Smooth muscle cell of the brain vasculature (primary cell): ENCODE data around the gene PHACTR1.

Experiments used
- DNase-seq: peaks from one replicate; pipeline ENCODE4 v3.0.0-alpha.2; 2012; ENCODE audit warnings: low read depth, low spot score

PHACTR1 gene

DNA sequence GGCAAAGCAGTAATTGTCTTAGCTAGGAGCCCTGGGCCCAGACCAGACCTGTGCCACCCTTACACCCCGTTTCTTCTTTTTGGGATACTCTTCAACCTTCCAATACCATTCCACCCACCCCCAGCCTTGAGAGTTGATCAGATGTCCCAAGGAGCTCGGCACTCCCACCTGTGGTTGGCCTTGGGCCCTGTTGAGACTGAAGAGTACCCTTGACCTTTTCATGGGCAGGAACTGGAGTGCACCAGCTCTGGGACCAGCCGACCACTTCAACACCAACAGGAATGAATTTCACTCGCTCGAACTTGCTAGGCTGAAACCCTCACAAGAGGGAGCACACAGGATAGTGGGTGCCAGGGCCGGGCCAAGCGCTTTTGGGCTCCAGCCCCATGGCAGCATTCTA, 273.6 kb downstream of the PHACTR1 start:
- DNase-seq: no peak

- no peak for DNase-seq
Measured at GRCh38 chr6:12991435-12991834, 274.9 kb downstream of the PHACTR1 start.

DNA sequence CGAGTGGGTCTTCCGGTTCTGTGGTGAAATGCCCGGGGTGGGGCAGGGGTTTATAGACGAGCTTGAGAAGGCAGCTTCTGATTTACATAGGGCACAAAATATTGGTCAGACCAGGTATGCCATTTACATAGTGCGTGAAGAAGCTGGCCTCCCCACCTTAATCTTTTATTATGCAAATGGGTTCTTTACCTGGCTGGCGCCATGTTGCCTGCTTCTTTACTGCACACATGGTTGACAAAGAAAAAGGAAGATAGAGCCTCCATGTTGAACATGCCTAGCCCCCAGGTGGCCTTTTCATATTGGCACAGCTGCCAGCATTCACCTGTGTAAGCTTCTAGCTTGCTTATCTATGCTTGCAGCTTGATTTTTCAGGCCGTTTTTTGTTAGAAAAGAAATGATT, 276.2 kb downstream of the PHACTR1 start:
- no peak for DNase-seq

- DNase-seq: no peak
Measured at GRCh38 chr6:12993283-12993898, 276.8 kb downstream of the PHACTR1 start.

DNA sequence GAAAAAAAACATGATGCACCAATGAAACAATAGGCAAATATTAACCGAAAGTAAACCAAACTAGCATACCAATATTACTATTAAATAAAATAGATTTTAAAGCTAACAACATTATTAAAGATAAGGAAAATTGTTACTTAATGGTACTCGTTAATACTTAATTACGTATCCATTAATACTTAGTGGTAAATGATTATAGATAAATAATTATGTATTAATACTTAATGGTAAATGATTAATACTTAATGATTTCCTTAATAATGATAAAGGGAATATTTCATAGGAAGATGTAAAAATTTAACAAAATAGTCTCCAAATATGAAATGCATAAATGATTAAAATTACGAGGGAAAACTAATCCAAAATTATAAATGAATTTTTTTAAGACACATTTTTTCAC, 278.9 kb downstream of the PHACTR1 start:
- DNase-seq: no peak

- DNase-seq: no peak
Measured at GRCh38 chr6:13000537-13000936, 284.0 kb downstream of the PHACTR1 start.

DNA sequence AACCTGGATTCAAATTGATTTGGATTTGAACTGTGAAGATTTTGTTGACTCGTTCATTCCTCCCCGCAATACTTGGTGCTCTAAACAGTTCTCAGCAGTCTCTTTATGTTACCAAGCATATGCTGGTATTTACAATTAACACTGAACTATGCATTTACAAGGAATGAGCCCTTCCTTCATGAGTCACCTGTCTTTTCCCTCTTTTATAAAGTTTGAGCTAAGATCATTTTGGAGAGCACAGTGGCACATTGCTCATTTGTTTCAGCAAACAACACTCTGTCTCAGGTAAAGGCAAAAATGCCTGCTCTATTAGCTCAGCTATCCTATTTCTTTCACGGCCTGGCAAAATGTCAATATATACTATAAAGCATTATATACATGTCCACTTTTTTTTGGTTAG, 285.4 kb downstream of the PHACTR1 start:
- no peak for DNase-seq

GRCh38 chr6:13004601-13005000, 288.0 kb downstream of the PHACTR1 start:
- no peak for DNase-seq

DNA sequence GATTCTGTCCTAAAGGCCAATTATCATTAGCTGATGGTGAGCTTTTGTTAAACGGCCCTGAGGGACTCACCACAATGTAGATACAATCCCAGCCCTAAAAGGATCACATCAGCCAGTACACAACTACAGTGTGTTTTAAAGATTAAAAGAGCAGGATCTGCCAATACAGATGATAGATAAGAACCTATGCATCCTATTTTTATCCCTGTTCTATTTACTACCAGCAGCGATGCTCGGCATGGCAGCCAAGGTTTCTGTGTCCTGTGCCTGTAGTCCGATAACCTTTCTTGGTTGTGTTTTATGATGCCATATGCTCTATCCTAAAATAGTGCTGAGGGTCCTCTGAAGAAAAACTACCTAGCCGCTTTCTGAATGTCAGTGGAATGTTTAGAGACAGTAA, 289.4 kb downstream of the PHACTR1 start:
- DNase-seq: no peak

- DNase-seq: no peak
Measured at GRCh38 chr6:13006578-13007300, 290.2 kb downstream of the PHACTR1 start.

DNA sequence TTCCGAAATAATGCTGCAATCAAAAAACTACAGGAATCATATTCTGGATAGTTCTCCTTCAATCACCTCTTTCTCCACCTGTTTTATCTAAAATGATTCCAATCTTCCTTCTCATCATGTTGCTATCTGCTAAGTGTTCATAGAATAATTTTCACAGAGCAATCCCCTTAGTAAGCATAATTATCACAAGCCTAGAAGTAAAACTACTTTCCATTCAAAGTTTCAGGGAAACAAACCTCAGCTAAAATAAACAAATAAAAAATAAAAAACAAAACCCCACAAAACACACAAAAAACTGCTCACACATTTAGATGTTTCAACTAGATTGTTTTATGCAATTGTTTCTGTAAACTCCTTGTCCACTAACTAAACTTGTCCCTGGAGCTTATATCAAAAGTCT, 291.2 kb downstream of the PHACTR1 start:
- no peak for DNase-seq

DNA sequence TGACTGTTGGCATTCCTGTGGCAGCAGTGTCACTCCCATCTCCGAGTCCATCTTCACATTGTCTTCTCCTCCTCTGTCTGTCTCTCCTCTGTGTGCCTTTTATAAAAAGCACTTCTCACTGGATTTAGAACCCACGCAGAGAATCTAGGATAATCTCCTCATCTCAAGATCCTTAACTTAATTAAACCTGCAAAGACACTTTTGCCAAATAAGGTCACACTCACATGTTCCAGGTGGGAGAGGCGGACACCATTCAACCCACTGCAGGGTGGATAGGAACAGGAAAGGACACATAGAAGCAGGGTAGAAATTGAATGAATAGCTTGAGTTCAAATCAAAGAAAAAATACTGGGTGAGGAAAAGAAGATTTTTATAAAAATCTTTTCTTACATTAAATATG, 292.5 kb downstream of the PHACTR1 start:
- DNase-seq: no peak

DNA sequence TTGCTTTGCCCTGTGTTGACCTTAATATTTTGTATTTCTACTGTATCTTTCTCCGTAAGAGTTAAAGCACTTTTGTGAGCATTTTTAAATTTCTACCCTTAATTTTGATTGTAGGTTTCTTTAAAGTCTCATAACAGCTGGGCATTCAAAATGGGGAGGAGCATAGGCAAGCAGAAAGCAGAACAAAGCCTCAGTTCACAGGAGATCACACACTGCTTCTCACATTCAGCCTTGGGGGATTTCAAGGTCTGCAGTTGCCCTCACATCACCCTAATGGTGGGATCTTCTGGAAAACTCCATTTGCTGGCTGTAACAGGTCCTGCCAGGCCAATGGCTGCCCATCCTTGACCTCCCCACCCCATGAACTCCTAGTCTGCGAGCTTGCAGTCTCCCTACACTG, 292.9 kb downstream of the PHACTR1 start:
- DNase-seq: no peak

- DNase-seq: no peak
Measured at GRCh38 chr6:13011612-13012146, 295.1 kb downstream of the PHACTR1 start.

GRCh38 chr6:13012296-13012695, 295.7 kb downstream of the PHACTR1 start:
- DNase-seq: no peak

DNA sequence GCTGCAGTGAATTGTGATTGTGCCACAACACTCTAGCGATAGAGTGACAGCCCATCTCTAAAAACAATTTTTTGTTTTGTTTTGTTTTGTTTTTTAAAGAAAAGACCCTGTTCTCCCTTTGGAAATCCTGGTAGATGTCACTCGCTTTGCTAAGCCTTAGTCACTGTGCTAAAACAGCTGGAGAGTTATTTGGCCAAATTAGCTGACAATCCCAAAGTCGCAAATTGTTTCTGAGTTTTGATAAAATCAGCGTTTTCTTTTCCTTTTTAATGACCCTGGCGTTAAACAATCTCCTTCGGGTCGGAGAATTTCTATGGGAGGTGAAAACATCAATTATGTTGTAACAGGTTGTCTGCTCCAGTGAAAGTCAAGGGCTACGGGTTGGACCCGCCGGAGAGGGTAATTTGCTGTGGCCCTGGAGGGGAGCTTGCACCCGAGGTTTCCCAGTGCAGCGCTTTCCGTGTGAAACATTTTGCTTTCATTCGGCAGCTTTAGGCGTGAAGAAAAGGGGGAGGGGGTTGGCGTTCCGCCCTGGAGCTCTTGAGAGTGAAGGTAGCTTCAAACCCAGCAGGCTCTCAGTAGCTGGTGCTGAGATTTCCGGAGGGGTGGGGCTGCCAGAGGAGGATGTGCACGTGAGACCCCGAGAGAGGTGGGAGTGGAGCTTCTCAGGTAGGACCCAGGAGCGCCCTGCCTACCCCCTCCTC, 296.6 kb downstream of the PHACTR1 start:
- DNase-seq: no peak

GRCh38 chr6:13013681-13014503, 297.3 kb downstream of the PHACTR1 start:
- no peak for DNase-seq

DNA sequence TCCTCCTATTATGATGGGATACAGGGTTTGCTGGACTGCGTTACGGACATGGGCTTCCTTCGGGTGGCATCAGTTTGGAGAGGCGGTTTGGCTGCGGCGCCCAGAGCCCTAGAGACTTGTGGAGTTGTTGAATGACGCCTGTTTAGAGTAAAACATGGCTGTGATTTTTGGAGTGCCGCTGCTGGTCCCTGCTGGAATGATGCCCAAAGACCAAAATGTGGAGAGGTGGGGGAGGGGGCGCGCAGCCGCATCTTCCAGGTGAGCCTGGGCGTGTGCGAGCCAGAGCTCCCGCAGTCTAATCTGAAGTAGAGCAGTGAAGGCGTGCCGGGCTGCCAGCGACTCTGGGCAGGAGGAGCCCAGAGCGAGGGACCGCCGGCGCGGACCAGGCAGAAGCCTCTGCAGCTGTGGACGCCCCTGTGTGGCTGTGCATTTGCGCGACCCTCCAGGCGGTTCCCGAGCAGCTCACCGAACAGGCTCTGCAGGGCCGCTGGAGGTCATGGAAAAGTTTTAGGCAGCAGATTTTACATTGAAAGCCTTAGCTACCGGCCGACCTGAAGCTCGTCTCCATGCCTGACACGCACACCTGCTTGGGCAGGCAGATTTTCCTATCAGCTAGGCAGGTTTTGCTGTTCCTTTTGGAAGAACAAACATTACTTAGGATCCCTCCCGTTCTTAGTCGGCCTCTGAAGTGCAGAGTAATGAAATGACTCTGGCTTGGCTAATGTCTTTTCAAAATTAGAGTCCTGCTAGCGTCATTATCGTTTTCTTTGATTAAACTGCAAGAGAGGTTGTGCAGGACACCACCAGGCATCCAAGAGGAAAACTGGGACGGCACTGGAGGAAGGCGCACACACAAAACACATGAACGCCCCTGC, 298.2 kb downstream of the PHACTR1 start:
- DNase-seq: no peak

DNA sequence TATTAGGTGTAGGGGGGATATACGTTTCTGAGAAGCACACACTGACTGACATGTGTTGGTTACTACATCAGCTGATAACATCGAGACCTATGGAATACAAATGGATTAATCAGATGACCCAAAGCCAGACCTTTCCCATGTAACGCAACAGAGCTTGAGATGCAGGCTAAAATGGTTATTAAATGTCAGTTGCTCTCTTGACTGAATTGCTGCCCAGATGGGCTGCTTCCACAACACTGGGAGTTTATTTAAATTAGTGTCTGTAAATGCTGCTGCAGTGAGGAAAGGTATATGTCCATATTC, 298.8 kb downstream of the PHACTR1 start:
- no peak for DNase-seq

GRCh38 chr6:13024616-13025015, 308.0 kb downstream of the PHACTR1 start:
- no peak for DNase-seq

DNA sequence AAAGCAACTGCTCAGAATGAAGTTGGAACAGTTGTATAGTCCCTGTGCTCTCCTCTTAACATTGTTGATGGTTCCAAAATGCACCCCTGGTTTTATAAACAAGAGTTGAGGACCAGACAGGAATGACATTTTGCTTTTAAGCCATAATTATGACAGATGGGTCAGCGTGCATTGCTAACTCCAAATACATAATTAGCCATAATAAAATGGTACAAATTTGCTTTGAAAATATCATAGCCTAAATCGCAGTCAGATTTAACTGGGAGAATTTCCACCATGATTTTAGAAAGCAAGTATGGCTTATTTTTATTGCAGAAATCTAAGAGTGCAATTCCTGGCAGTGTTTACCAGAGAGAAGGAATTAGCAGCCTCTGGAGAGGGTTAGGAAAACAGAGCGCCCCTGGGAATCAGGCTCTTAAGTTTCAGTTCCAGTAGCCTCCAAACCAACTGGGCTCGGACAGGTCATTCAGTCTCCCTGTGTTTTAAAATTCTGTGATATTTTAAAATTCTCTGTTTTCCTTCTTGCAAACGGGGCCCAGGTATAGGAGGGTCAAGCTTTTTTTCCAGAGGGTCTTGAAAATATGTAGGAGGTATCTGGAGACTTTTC, 309.4 kb downstream of the PHACTR1 start:
- DNase-seq: no peak
